Astrocyte (in vitro differentiated cells and primary cell): ENCODE data around the gene CCDC90B.

ENCODE experiments used
- CTCF ChIP-seq: IDR thresholded peaks from 2 replicates; pipeline ENCODE4 v1.5.1; 2011; ENCODE audit warnings: low read depth, mild to moderate bottlenecking, inconsistent platforms, low read length, moderate library complexity; ENCODE audit not compliant: insufficient read depth
- EZH2 ChIP-seq: IDR thresholded peaks from 2 replicates; pipeline ENCODE4 v1.6.1; 2012; ENCODE audit warnings: mild to moderate bottlenecking, low read length, inconsistent platforms; ENCODE audit not compliant: insufficient read depth

DNA sequence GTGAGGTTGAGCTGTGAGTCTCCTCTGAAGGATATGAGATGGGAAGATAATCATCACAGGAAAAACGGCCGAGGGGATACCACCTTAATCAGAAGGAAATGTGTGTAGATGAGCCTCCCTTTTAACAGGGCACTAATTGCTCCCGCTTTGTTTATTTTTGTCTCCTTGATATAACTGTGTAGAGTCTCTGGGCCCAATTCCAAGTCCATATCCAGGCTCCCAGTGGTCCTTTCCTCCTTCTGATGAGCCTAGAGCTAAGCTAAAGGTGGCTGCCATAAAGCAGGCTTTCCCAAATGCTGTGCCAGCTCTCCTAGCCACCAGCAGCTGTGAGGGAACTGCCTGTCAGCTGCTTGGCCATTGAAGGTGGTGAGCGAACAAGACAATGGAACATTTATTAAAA, 17.1 kb upstream of the CCDC90B start:
- no peak for TF ChIP-seq CTCF
- TF ChIP-seq EZH2, result no peak
